Mesenchymal stem cell (in vitro differentiated cells and primary cell): ENCODE data around the gene CCDC150.
"Not testable (repeated sequence)": the region's sequence is repeated elsewhere in the genome, so short reads cannot be mapped to it uniquely, and the experiment has no call there.

Experiments used
- DNase-seq: peaks from one replicate; pipeline ENCODE4 v3.0.0-alpha.2; 2013
- H2AFZ ChIP-seq: one replicate; pipeline ENCODE4 v1.6.1; 2013; ENCODE audit warnings: low read depth, mild to moderate bottlenecking, control low read depth, inconsistent platforms, low read length, moderate library complexity
- H2AK5ac ChIP-seq: 2 replicates; pipeline ENCODE4 v1.6.1; 2013; ENCODE audit warnings: low read length, moderate library complexity, mild to moderate bottlenecking, inconsistent platforms; ENCODE audit not compliant: severe bottlenecking
- H2BK120ac ChIP-seq: one replicate; pipeline ENCODE4 v1.6.1; 2013; ENCODE audit warnings: low read depth, mild to moderate bottlenecking, inconsistent platforms, low read length, moderate library complexity
- H2BK12ac ChIP-seq, 2 experiments: one replicate each; pipeline ENCODE4 v1.6.1; 2013; ENCODE audit warnings: inconsistent platforms in 2 of 2, low read length in 2 of 2, mild to moderate bottlenecking in 2 of 2, moderate library complexity in 2 of 2, control low read depth in 1 of 2
- H2BK15ac ChIP-seq: one replicate; pipeline ENCODE4 v1.6.1; 2013; ENCODE audit warnings: mild to moderate bottlenecking, low read depth, inconsistent platforms; ENCODE audit not compliant: poor library complexity, severe bottlenecking
- H2BK5ac ChIP-seq: 2 replicates; pipeline ENCODE4 v1.6.1; 2013; ENCODE audit warnings: low read depth, mild to moderate bottlenecking, low read length, control low read depth, inconsistent platforms; ENCODE audit not compliant: poor library complexity, severe bottlenecking
- H3K14ac ChIP-seq, 2 experiments: one replicate each; pipeline ENCODE4 v1.6.1; 2013; ENCODE audit warnings: inconsistent platforms in 2 of 2, low read length in 2 of 2, control low read depth in 1 of 2, mild to moderate bottlenecking in 1 of 2, moderate library complexity in 1 of 2
- H3K18ac ChIP-seq, 2 experiments: one replicate each; pipeline ENCODE4 v1.6.1; 2013; ENCODE audit warnings: inconsistent platforms in 2 of 2, low read length in 2 of 2, control low read depth in 1 of 2, low read depth in 1 of 2, mild to moderate bottlenecking in 1 of 2
- H3K23ac ChIP-seq, 2 experiments: one replicate each; pipeline ENCODE4 v1.6.1; 2013; ENCODE audit warnings: inconsistent platforms in 2 of 2, low read length in 2 of 2, mild to moderate bottlenecking in 2 of 2, moderate library complexity in 2 of 2, control low read depth in 1 of 2
- H3K27ac ChIP-seq: 2 replicates; pipeline ENCODE4 v1.5.1; 2013; ENCODE audit warnings: mild to moderate bottlenecking, moderate library complexity, low read length, control low read depth, inconsistent platforms; ENCODE audit not compliant: poor library complexity, severe bottlenecking
- H3K27me3 ChIP-seq, 2 experiments: 2 replicates each; pipeline versions ENCODE4 v1.6.1 to v1.7.0; 2013; ENCODE audit warnings: low read length in 2 of 2, mild to moderate bottlenecking in 2 of 2, moderate library complexity in 2 of 2, control low read depth in 1 of 2, inconsistent platforms in 1 of 2; ENCODE audit not compliant: control insufficient read depth in 1 of 2, insufficient read depth in 1 of 2
- H3K36me3 ChIP-seq, 2 experiments: 2 replicates each; pipeline versions ENCODE4 v1.6.1 to v1.7.0; 2013; ENCODE audit warnings: low read length in 2 of 2, control low read depth in 1 of 2, inconsistent platforms in 1 of 2, low read depth in 1 of 2, mild to moderate bottlenecking in 1 of 2; ENCODE audit not compliant: insufficient read depth in 2 of 2, control insufficient read depth in 1 of 2
- H3K4ac ChIP-seq, 2 experiments: one replicate each; pipeline ENCODE4 v1.6.1; 2013; ENCODE audit warnings: inconsistent platforms in 2 of 2, low read length in 2 of 2, mild to moderate bottlenecking in 2 of 2, moderate library complexity in 2 of 2, control low read depth in 1 of 2, low read depth in 1 of 2
- H3K4me1 ChIP-seq: 2 replicates; pipeline ENCODE4 v1.6.1; 2013; ENCODE audit warnings: low read depth, low read length, control low read depth; ENCODE audit not compliant: control insufficient read depth, insufficient read depth
- H3K4me2 ChIP-seq: 2 replicates; pipeline ENCODE4 v1.6.1; 2013; ENCODE audit warnings: low read length, mild to moderate bottlenecking, inconsistent platforms; ENCODE audit not compliant: poor library complexity, severe bottlenecking
- H3K4me3 ChIP-seq, 2 experiments: 2 replicates each; pipeline versions ENCODE4 v1.5.1 to v1.7.0; 2013; ENCODE audit warnings: low read length in 2 of 2, mild to moderate bottlenecking in 2 of 2, control low read depth in 1 of 2, low read depth in 1 of 2; ENCODE audit not compliant: insufficient read depth in 1 of 2
- H3K79me1 ChIP-seq: replicated peaks from 2 replicates; pipeline ENCODE4 v1.6.1; 2013; ENCODE audit warnings: mild to moderate bottlenecking, control low read depth, low read length, inconsistent platforms; ENCODE audit not compliant: poor library complexity, severe bottlenecking
- H3K9ac ChIP-seq: 2 replicates; pipeline ENCODE4 v1.7.0; 2013; ENCODE audit warnings: mild to moderate bottlenecking, low read length, moderate library complexity
- H3K9me3 ChIP-seq: 2 replicates; pipeline ENCODE4 v1.7.0; 2013; ENCODE audit warnings: mild to moderate bottlenecking, low read length; ENCODE audit not compliant: control insufficient read depth
- H4K8ac ChIP-seq: one replicate; pipeline ENCODE4 v1.6.1; 2013; ENCODE audit warnings: inconsistent platforms, mild to moderate bottlenecking, low read length, moderate library complexity
- H4K91ac ChIP-seq: one replicate; pipeline ENCODE4 v1.6.1; 2013; ENCODE audit warnings: mild to moderate bottlenecking, low read length, inconsistent platforms
- WGBS: methylation state at CpG from one replicate; pipeline ENCODE4 v1.1.7; 2013; ENCODE audit warnings: mixed read lengths; 5-methylcytosine and 5-hydroxymethylcytosine counted together

CCDC150 gene

GRCh38 chr2:196681510-196681909, 42.0 kb downstream of the CCDC150 start:
- no peak overlapping the region for H3K23ac ChIP-seq
- H2BK15ac ChIP-seq: no peak overlapping the region
- H3K4me3 ChIP-seq: no peak overlapping the region
- no peak for DNase-seq
- no peak overlapping the region for H4K91ac ChIP-seq
- WGBS: no CpG with 5 or more reads among the region's 2 CpGs
- peaks cover 32% of the 10 kb centered on the region for H3K9me3 ChIP-seq
- H2BK12ac ChIP-seq: no peak overlapping the region
- no peak overlapping the region for H2BK120ac ChIP-seq
- no peak overlapping the region for H3K4ac ChIP-seq
- no peaks in the 10 kb centered on the region for H3K79me1 ChIP-seq
- no peaks in the 10 kb centered on the region for H3K4me1 ChIP-seq
- no peak overlapping the region for H3K18ac ChIP-seq
- no peaks in the 10 kb centered on the region for H3K27me3 ChIP-seq
- H3K14ac ChIP-seq: no peak overlapping the region
- H2AK5ac ChIP-seq: no peak overlapping the region
- no peak overlapping the region for H4K8ac ChIP-seq
- H3K4me2 ChIP-seq: no peak overlapping the region
- H3K27ac ChIP-seq: no peak overlapping the region
- no peak overlapping the region for H2AFZ ChIP-seq
- H3K36me3 ChIP-seq: no peaks in the 10 kb centered on the region
- no peak overlapping the region for H3K9ac ChIP-seq
- no peak overlapping the region for H2BK5ac ChIP-seq

DNA sequence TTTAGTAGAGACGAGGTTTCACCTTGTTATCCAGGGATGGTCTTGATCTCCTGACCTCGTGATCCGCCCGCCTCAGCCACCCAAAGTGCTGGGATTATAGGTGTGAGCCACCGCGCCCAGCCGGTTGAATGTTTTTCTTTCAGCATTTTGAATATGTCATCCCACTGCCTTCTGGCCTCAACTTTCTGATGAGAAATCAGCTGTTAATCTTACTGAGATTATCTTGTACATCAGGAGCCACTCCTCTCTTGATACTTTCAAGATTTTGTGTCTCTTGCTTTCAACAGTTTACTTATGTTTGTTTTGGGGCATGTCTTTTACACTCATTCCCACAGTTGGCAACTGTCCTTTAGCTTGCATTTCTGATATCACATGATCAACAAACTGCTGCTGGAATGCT, 46.3 kb downstream of the CCDC150 start:
- no peaks in the 10 kb centered on the region for H3K27me3 ChIP-seq
- H3K23ac ChIP-seq: no peak overlapping the region
- no peak overlapping the region for H3K9ac ChIP-seq
- H3K4me1 ChIP-seq: no peaks in the 10 kb centered on the region
- no peak overlapping the region for H3K4ac ChIP-seq
- peaks cover 44% of the 10 kb centered on the region for H3K9me3 ChIP-seq
- no peak overlapping the region for H2BK12ac ChIP-seq
- no peak for DNase-seq
- no peak overlapping the region for H2BK120ac ChIP-seq
- no peaks in the 10 kb centered on the region for H3K36me3 ChIP-seq
- no peak overlapping the region for H4K91ac ChIP-seq
- 95% methylated on average over 7 of the region's 7 CpGs for WGBS
- no peaks in the 10 kb centered on the region for H3K79me1 ChIP-seq
- H2BK5ac ChIP-seq: no peak overlapping the region
- H4K8ac ChIP-seq: no peak overlapping the region
- H3K27ac ChIP-seq: no peak overlapping the region
- no peak overlapping the region for H3K4me2 ChIP-seq
- H3K18ac ChIP-seq: no peak overlapping the region
- no peak overlapping the region for H3K4me3 ChIP-seq
- H2AFZ ChIP-seq: no peak overlapping the region
- H2AK5ac ChIP-seq: no peak overlapping the region
- no peak overlapping the region for H2BK15ac ChIP-seq
- H3K14ac ChIP-seq: no peak overlapping the region

DNA sequence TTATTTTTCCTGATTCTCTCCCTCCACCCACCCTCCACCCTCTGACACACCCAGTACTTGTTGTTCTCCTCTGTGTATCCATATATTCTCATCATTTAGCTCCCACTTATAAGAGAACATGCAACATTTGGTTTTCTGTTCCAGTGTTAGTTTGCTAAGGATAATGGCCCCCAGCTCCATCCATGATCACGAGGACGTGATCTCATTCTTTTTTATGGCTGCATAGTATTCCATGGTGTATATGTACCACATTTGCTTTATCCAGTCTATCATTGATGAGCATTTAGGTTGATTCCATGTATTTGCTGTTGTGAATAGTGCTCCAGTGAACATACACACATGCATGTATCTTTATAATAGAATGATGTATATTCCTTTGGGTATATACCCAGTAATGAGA, 47.2 kb downstream of the CCDC150 start:
- not testable (repeated sequence) for H2BK12ac ChIP-seq, H3K4me1 ChIP-seq, H2AFZ ChIP-seq, H2AK5ac ChIP-seq, H3K4me3 ChIP-seq, H3K27me3 ChIP-seq, H3K23ac ChIP-seq, H4K8ac ChIP-seq, H2BK5ac ChIP-seq, H3K4me2 ChIP-seq, H3K14ac ChIP-seq, H4K91ac ChIP-seq, H3K18ac ChIP-seq, H2BK15ac ChIP-seq, H3K27ac ChIP-seq, H3K4ac ChIP-seq, H3K36me3 ChIP-seq, H3K79me1 ChIP-seq, DNase-seq, H3K9ac ChIP-seq, H2BK120ac ChIP-seq
- peaks cover 44% of the 10 kb centered on the region for H3K9me3 ChIP-seq
- 100% methylated on average over 2 of the region's 2 CpGs for WGBS

GRCh38 chr2:196696423-196697079, 57.0 kb downstream of the CCDC150 start:
- peak overlapping the region; percentile 60 for H3K9ac ChIP-seq
- H3K79me1 ChIP-seq: no peaks in the 10 kb centered on the region
- H4K8ac ChIP-seq: no peak overlapping the region
- H3K23ac ChIP-seq: no peak overlapping the region
- H2AK5ac ChIP-seq: no peak overlapping the region
- no peaks in the 10 kb centered on the region for H3K36me3 ChIP-seq
- 71% methylated on average over 2 of the region's 3 CpGs for WGBS
- peak; percentile 74 for DNase-seq
- H2BK12ac ChIP-seq: no peak overlapping the region
- no peak overlapping the region for H4K91ac ChIP-seq
- H2BK5ac ChIP-seq: no peak overlapping the region
- H2BK15ac ChIP-seq: no peak overlapping the region
- no peak overlapping the region for H3K27ac ChIP-seq
- no peak overlapping the region for H2BK120ac ChIP-seq
- H3K14ac ChIP-seq: no peak overlapping the region
- H3K4ac ChIP-seq: no peak overlapping the region
- no peaks in the 10 kb centered on the region for H3K4me1 ChIP-seq
- H3K4me3 ChIP-seq: no peak overlapping the region
- no peak overlapping the region for H2AFZ ChIP-seq
- H3K27me3 ChIP-seq: no peaks in the 10 kb centered on the region
- H3K9me3 ChIP-seq: no peaks in the 10 kb centered on the region
- H3K4me2 ChIP-seq: no peak overlapping the region
- no peak overlapping the region for H3K18ac ChIP-seq
